ENCODE measurements around the gene GCLC.

GCLC gene

DNA sequence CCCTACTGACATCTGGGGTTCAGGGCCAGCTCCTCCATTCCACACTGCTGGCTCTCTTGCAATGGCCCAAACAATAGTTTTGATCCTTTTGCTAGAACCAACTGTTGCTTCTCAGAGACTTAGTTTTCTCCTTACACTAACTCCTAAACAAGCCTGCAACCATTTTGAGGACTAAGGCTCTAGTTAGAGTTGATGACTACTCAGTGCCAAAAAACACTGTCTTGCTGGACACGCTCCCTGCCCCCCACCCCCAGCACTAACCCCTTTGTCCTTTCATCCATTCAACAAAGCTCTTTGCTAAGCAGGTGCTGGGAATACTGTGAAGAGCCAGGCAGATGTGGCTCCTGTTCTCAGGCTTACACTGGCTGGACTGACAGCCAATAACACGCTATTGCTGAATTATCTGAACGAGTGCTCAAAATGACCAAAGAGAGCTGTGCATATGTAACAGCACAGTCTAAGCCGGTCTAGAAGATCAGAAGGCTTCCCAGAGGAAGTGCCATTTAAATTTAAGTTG, 17.6 kb downstream of the GCLC start:
- DNase-seq (ENCODE audit: low read depth in 2 of 3, low spot score in 2 of 3), result no peak

DNA sequence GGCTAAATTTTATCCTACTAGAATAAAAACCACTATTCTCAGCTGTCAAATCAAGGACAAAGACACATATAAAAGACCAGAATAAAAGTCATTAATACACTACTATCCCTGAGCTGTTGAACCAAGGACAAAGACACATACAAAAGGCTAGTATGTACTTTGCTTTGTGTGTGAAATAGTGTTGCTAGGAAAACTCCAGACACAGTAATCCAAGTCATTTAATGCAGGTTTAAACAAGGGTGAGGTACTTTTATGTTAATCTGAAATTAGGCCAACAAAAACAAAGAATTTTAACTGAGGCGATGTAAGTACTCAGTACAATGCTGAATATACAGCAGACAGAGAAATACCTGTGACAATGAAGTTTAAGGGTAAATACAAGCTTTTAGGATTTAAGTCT, 18.9 kb downstream of the GCLC start:
- DNase-seq (ENCODE audit: low read depth in 2 of 3, low spot score in 2 of 3), result no peak

DNA sequence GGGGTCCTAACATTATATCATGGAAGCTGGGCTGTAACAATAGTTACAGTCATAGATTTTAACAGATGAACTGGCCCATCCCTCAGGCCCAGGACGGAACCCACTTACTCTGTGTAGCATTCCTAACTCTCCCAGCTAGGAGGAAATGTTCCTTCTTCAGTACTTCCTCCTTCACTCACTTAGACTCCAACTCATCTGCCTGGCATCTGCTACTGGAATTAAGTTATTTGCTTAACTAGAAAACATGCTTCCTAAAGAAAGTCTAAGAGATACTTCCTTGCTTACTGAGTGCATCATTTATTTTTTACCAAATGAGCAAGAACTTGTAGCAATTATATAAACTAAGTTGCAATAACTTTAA, 20.5 kb downstream of the GCLC start:
- no peak for DNase-seq (ENCODE audit: low read depth in 2 of 3, low spot score in 2 of 3)

DNA sequence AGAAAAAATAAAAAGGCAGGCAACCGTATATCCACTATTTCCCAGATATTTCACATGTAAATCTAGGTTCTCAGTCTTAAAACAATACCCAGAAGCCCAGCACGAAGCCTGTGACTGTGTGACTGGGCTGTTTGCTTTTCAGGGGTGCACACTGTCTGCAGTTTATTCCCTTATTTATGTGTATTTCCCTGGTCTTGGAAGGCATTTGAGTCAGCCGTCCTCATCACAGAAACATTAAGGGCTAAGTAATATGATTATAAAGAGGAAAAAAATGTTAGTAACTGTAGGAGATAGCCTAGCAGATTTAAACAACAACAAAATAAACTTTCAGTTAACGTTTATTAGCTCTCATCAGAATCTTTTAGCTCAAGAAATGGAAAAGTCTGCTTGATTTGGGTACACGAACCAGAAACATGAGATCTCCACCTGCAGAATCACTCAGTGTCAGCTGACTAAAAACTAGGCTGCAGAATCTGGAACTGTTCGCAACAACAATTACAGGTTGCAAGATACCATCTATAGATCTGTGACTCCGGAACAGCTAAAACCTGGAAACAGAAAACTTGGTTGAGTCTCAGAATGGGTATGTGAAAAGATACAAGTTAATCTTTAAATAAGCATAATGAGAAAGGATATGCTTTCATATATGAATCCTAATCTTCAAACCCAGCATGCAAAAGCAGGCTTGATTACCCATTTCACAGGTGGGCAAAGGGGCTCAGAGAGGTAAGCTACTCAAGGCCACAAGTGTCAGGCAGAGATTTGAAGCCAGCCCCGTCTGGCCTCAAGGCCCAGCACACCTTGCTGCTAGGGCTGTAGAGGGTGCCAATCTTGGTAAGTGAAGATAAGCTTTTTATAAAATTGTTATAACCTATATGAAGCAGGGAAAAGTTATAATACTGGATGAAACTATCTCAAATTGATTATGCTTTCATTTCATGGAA, 21.1 kb downstream of the GCLC start:
- DNase-seq (ENCODE audit: low read depth in 2 of 3, low spot score in 2 of 3), result no peak

DNA sequence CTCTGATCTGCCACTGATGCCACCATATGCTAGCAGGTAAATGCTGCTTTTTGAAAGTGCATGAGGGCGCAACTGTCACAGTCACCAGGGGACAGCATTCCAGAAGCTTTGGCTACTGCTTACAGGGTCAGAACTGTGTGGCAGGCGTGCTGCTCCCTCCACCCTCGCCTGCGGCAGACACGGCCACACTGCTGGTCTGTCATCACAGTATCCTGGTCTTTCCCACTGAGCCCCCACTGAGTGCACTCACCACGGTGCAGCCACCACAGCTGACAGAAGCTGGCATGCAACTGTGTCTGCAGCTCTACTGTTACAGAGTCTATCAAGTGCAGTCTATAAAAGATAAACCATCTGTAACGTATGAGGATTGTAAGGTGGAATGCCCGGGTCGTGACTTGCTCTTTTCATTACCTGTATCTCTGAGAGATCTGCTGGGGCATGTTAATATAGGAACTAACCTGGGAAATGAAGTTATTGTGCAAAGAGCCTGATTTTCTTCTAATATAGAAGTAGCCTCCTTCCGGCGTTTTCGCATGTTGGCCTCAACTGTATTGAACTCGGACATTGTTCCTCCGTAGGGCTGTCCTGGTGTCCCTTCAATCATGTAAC, 24.5 kb downstream of the GCLC start:
- DNase-seq (ENCODE audit: low read depth in 2 of 3, low spot score in 2 of 3), result no peak

DNA sequence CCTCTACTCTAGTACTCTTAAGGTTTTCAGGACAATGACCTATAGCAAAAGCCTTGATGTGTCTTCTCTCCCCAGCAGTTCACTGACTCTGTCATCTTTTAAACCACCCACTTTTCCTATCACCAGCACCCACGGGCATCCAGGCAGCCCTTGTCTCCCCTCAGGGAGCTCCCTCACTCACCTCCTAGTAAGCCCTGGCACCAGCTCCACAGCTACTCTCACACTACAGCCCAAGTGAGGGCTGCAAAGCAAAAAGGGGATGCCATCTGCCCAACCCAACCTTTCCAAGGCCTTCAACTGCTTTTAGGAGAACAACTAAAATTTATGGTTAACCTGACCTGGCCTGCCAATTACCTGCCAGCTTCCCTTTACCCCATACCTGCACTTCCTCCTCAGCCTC, 26.0 kb downstream of the GCLC start:
- DNase-seq (ENCODE audit: low read depth in 2 of 3, low spot score in 2 of 3), result no peak

DNA sequence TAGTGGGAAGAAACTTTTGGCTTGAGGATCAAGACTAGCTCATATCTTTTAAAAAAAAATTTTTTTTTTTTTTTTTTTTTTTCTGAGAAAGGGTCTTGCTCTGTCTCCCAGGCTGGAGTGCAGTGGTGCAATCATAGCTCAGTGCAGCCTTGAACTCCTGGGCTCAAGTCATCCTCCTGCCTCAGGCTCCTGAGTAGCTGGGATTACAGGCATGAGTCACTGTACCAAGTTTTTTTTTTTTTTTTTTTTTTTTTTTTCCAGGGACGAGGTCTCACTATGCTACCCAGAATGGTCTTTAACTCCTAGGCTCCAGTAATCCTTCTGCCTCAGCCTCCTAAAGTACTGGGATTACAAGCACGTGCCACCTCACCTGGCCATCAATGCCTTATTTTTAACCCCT, 27.9 kb downstream of the GCLC start:
- DNase-seq (ENCODE audit: low read depth in 2 of 3, low spot score in 2 of 3), result no peak

DNA sequence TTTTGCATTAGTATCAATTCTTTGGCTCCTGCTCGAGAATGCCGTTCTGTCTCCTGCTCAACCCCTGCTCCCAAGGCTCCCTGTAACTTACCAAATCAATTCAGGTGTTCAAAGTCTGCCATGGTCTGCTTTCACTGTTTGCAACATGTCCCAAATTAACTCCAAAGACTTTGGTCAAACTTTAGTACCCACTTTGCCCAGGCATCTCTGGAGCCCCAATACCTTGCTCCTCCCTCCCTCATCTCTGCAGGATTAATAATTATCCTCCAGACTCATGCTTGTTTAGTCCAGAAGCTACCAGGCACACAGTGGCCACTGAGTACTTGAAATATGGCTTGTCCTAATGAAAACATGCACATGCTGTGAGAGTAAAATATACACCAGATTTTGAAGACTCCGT, 30.2 kb downstream of the GCLC start:
- DNase-seq (ENCODE audit: low read depth in 2 of 3, low spot score in 2 of 3), result no peak

DNA sequence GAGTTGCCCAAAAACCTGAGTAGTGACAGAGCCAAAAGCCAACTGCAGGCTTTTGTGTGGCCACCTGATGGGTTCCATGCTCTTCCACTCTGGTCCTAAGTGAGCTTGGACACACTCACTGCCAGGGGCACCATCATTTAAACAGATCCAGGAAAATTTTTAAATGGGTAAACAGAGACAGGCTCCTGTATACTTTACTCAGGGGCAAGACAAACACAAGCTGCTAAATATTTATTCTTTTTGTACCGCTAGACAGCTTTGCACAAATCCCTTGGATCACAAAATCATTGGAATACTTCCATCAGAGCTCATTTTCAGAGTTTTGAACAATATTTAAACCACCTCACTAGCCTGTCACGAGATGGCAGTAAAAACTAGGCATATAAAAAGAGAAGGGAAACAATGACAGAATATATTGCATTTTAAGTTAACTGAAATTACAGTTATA, 31.4 kb downstream of the GCLC start:
- no peak for DNase-seq (ENCODE audit: low read depth in 2 of 3, low spot score in 2 of 3)

DNA sequence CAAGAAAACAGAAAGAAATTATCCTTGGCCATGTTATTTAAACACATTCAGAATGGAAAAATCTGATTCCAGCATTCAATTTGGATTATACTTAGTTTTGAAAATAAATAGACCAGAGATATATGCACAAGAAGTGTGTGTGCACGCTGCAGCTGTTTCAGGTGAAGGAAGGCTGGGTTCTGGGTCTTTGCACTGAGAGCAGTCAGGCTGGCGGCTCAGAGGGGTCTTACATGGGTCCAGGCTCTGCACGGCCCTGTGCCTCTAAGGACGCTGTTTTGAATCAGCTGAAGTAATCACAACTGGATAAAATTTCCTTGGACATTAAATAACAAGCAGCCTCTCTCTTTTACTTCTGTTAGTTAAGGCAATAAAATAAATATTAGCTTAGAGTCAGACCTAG, 31.8 kb downstream of the GCLC start:
- DNase-seq (ENCODE audit: low read depth in 2 of 3, low spot score in 2 of 3), result no peak

DNA sequence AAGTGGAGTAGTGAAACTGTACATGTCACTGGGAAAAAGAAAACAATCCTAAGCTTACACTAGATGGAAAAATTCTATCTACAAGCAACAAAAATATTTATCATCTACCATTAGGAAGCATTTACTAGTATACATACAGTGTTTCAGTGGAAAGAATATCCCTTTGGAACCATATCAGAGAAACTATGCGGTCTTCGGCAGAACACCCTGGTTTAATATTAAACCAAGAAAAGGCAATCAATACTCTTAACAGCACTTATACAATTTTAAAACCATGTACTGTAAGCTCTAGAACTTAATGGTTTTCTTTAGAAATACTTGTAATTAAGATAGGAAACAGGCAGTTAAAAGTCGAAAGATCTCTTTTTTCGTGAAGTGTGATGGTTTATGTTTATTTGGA, 32.3 kb downstream of the GCLC start:
- no peak for DNase-seq (ENCODE audit: low read depth in 2 of 3, low spot score in 2 of 3)

DNA sequence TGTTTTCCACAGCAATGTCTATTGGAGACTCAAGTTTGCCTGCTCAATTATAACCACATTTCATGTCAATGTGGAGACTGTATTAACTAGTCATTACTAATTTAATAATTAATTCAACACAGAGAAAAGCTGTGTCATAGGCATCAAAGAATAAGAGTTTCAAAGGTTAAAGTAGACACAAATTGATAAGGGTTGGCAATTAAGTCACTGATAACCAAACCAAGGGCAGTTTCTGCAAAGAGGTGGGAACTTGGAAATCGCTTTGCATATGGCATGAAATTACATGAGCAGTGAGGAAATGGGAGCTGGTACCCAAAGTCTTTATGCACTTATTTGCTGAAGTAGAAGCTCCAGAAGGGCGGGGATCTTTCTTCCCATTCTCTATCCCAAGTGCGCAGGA, 34.2 kb downstream of the GCLC start:
- no peak for DNase-seq (ENCODE audit: low read depth in 2 of 3, low spot score in 2 of 3)

DNA sequence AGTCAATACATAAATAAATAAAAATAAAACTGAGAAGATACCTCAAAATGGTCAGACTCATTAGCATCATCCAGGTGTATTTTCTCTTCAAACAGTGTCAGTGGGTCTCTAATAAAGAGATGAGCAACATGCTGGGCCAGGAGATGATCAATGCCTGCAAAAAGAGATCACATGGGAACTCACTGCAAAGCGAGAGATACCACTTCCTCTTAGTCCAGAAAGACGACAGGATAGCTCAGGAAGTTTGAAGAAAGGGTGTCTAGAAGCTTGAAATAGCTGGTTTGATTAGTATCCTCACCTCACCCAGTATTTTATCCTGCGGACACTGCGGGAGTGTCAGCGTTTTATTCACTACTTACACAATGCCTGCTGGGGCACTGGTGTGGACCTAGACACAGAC, 38.0 kb downstream of the GCLC start:
- no peak for DNase-seq (ENCODE audit: low read depth in 2 of 3, low spot score in 2 of 3)

DNA sequence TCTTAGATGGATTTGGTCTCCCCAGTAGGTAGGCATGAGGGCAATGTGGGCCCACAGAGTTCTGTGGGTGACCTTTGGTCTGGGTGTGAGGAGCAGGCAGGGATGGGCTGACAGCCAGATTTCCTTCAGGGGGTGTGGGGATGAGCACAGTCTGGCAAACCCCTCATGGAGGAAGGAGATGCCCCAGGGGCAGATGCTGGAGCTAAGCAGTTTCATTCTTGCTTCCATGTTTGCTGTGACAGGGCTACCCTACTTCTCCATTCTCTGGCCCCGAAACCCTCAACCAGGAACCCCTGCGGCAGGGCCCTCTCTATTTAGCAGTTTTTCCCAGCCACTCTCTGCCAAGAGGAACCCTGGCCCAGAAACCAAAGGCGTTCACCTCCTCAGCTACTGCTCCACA, 40.4 kb downstream of the GCLC start:
- no peak for DNase-seq (ENCODE audit: low read depth in 2 of 3, low spot score in 2 of 3)

DNA sequence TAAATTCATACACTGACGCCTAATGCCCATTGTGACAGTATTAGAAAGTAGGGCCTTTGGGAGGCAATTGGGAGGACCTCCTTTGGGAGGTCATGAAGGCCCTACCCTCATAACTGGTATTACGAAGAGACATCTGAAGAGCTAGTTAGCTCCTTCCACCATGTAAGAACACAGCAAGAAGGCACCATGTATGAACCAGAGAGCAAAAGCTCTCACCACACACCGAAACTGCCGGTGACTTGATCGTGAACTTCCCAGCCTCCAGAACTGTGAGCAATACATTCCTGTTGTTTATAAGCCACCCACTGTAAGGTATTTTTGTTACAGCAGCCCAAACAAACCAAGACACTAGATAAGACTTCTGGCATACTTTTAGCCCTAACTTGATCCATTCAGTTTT, 41.8 kb downstream of the GCLC start:
- no peak for DNase-seq (ENCODE audit: low read depth in 2 of 3, low spot score in 2 of 3)

DNA sequence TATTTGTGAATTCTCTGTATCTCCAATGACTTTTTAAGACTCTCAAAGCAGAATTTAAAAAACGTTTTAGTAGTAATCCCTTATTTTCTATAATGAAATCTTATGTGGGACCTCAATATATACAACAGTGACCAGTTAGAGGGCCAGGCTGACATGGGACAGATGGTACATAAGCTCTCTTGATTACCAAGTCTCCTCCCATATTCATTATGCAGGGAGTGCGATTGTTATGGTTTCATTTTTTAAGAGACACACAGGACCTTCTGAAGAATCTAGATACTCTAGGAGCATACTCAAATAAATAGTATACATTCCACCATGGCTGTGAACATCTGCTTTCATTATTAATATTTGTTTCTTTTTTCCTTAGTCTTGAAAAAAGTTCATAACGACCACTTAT, 43.5 kb downstream of the GCLC start:
- no peak for DNase-seq (ENCODE audit: low read depth in 2 of 3, low spot score in 2 of 3)

DNA sequence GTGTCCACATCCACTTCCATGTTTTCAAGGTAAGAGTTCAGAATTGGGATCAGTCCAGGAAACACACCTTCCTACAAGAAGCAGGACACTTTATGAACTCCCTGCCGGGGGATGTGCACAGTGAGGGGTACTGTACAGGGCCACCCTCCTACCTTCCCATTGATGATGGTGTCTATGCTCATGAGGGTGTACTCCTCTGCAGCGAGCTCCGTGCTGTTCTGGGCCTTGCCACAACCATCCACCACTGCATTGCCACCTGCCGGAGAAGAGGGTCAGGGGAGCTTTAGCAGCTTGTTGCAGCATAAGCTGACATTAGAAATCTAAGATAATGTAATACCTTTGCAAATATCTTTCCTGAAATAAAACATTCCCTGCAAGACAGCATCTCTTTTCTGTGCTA, 44.8 kb downstream of the GCLC start:
- no peak for DNase-seq (ENCODE audit: low read depth in 2 of 3, low spot score in 2 of 3)

DNA sequence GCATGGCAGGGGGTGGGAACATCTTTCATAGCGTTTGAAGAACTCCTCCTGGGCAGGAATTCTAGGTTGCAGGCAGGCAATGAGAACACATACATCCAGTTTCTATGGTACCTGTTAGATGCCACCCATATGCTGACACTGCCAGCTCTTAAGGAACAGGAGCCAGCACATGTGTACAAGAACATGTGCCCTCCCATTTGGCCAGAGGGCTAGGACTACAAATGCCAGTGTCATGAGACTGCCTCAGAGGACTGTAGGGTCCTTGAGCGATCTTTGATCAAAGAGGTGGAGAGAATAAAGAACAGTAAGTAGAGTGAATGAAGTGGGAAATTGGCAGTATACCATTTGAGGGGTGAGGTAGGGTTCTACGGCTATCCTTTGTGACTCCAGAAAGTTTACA, 45.8 kb downstream of the GCLC start:
- no peak for DNase-seq (ENCODE audit: low read depth in 2 of 3, low spot score in 2 of 3)

DNA sequence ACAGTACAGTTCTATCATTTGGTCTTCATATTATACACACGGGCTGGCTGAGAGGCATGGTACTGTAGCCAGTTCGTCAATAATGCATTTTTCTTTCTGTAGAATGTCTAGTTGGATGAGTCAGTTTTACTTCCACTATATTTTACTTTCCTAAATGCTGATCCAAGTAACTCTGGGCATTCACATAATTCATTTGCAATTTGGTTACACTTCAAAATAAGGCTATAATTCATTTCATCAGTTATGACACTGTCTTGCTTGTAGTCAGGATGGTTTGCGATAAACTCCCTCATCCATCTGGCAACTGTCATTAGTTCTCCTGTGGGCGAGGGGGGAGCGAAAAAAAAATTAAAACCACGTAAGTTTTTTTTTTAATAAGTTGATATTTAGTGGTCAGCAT, 46.3 kb downstream of the GCLC start:
- no peak for DNase-seq (ENCODE audit: low read depth in 2 of 3, low spot score in 2 of 3)

DNA sequence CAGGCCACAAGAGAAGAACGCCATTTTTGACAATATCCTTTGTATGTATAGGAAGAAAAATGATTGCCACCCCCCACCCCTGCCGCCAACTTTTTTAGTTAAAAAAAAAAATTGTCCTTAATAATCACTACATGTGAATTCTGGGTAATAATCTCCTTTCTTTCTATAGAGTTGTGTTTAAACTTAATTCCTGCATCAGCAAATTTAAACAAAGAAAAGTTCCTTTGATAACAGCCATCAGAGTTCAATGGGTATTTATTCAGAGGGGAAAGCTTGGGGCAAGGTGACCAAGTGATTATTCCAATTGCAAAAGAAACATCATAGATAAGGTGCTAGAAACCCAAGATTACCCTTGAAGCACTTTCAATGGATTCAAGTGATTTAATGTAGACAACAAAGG, 47.0 kb downstream of the GCLC start:
- no peak for DNase-seq (ENCODE audit: low read depth in 2 of 3, low spot score in 2 of 3)

DNA sequence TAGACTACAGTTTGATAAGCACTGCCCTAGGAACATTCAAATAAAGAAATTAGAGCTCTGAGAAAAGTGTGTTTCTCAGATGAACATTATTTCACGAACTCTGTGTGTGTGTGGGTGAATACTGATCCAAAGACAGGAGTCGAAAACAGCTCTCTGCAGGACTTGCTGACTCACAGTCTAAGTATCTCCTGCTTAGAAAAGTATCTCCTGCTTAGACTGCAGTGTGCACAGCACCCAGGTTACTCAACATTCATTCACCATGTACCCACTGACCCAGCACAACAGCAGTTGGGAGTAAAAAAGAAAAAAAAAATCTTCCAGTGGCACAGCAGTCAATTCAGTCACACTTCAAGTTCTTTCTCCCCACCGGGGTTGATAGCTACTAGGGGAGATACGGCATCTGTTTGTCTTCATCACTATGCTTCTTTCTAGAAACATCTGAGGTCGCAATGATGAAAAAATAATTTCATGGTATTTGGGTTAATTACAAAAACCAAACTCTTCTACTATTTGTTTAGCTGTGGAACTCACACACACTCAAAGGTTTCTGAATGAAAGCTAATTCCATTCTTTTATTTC, 48.0 kb downstream of the GCLC start:
- DNase-seq (ENCODE audit: low read depth in 2 of 3, low spot score in 2 of 3), result no peak

Data from activated CD8-positive, alpha-beta memory T cell treated with anti-CD3 and anti-CD28 coated beads for 48 hours (primary cell).